GM12878 (cell line): ENCODE data around the gene ELMO3. TPM values are rescaled to one million over a fixed set of nuclear protein-coding genes. Genes with fewer than 3 reads are reported as not detected.

Experiments used
- BACH1 ChIP-seq: fragments of 450-650 bp; IDR thresholded peaks from 2 replicates; pipeline ENCODE4 v1.6.1; 2017; ENCODE audit warnings: mild to moderate bottlenecking, borderline replicate concordance
- CREM ChIP-seq: IDR thresholded peaks from 2 replicates; pipeline ENCODE4 v1.6.1; 2014; ENCODE audit warnings: antibody characterized with exemption, low read depth
- E2F8 ChIP-seq: fragments of 450-650 bp; IDR thresholded peaks from 2 replicates; pipeline ENCODE4 v1.6.1; 2018; ENCODE audit warnings: mild to moderate bottlenecking, low read depth, moderate library complexity; ENCODE audit not compliant: partially characterized antibody
- EP300 ChIP-seq, 2 experiments: fragments of 150-350 bp in 1 of 2; IDR thresholded peaks; 2 replicates each; pipeline ENCODE4 v1.6.1; 2011 to 2012; ENCODE audit warnings: low read depth in 2 of 2, low read length in 2 of 2, borderline replicate concordance in 1 of 2, improper control_type of control experiment in 1 of 2, inconsistent platforms in 1 of 2; ENCODE audit not compliant: control insufficient read depth in 1 of 2
- ESRRA ChIP-seq: IDR thresholded peaks from 2 replicates; pipeline ENCODE4 v1.6.1; 2012; ENCODE audit warnings: mild to moderate bottlenecking, low read length, improper control_type of control experiment
- FOS ChIP-seq: IDR thresholded peaks from 3 replicates; pipeline ENCODE4 v1.6.1; 2011; ENCODE audit warnings: borderline replicate concordance; ENCODE audit not compliant: insufficient read length; ENCODE audit errors: extremely low read depth
- FOXM1 ChIP-seq: IDR thresholded peaks from 2 replicates; pipeline ENCODE4 v1.6.1; 2012; ENCODE audit warnings: low read depth, mild to moderate bottlenecking, inconsistent platforms, low read length, moderate library complexity
- GABPA ChIP-seq: IDR thresholded peaks from 2 replicates; pipeline ENCODE4 v1.6.1; 2014; ENCODE audit warnings: antibody characterized with exemption, low read depth, mild to moderate bottlenecking, inconsistent platforms
- HCFC1 ChIP-seq: fragments of 150-350 bp; IDR thresholded peaks from 2 replicates; pipeline ENCODE4 v1.6.1; 2014; ENCODE audit warnings: low read length
- MYB ChIP-seq: fragments of 150-350 bp; IDR thresholded peaks from 2 replicates; pipeline ENCODE4 v1.6.1; 2014; ENCODE audit warnings: mild to moderate bottlenecking, low read depth, low read length, borderline replicate concordance
- NR2C2 ChIP-seq: IDR thresholded peaks from 2 replicates; pipeline ENCODE4 v1.6.1; 2011; ENCODE audit warnings: borderline replicate concordance, low read depth; ENCODE audit not compliant: control insufficient read depth, insufficient read length
- PRDM15 ChIP-seq: fragments of 450-650 bp; formaldehyde crosslinking; IDR thresholded peaks from 2 replicates; pipeline ENCODE4 v1.4.0; 2020; ENCODE audit warnings: mild to moderate bottlenecking, moderate library complexity
- SIN3A ChIP-seq: IDR thresholded peaks from 2 replicates; pipeline ENCODE4 v1.6.1; 2012; ENCODE audit warnings: low read depth, low read length, improper control_type of control experiment
- SRF ChIP-seq, 2 experiments: IDR thresholded peaks; 2 replicates each; pipeline ENCODE4 v1.6.1; 2011; ENCODE audit warnings: low read depth in 2 of 2, low read length in 2 of 2, mild to moderate bottlenecking in 1 of 2, moderate library complexity in 1 of 2
- TARDBP ChIP-seq: IDR thresholded peaks from 2 replicates; pipeline ENCODE4 v1.6.1; 2016; ENCODE audit warnings: borderline replicate concordance
- TCF3 ChIP-seq: IDR thresholded peaks from 2 replicates; pipeline ENCODE4 v1.6.1; 2012; ENCODE audit warnings: low read depth, mild to moderate bottlenecking, low read length, borderline replicate concordance; ENCODE audit not compliant: insufficient read depth
- WRNIP1 ChIP-seq: IDR thresholded peaks from 2 replicates; pipeline ENCODE4 v1.6.1; 2011; ENCODE audit warnings: low read depth, low read length, improper control_type of control experiment, borderline replicate concordance
- YBX1 ChIP-seq: fragments of 450-650 bp; IDR thresholded peaks from 2 replicates; pipeline ENCODE4 v1.6.1; 2016; ENCODE audit warnings: antibody characterized with exemption
- YY1 ChIP-seq: IDR thresholded peaks from 2 replicates; pipeline ENCODE4 v1.6.1; 2011; ENCODE audit warnings: low read depth, mild to moderate bottlenecking, low read length
- ZNF24 ChIP-seq: fragments of 450-650 bp; IDR thresholded peaks from 2 replicates; pipeline ENCODE4 v1.6.1; 2017; ENCODE audit warnings: antibody characterized with exemption, mild to moderate bottlenecking
- polyA plus RNA-seq, 11 experiments: library from polyadenylated mRNA; depleted of rRNA in 4 of 11; unstranded in 6 of 11; stranded (reverse) in 5 of 11; fragments of >200 nt; fragmentation: Nextera tagmentation in 4 of 11; fragmentation: Illumina TruSeq in 1 of 11; extraction: Ambion mirVana in 4 of 11; extraction: Trizol in 1 of 11; gene quantifications; 1 replicate in 1 of 11; 2 replicates in 10 of 11; pipeline versions ENCODE4 v1.2.1 to v1.2.3, GENCODE V29; 2011 to 2016; ENCODE audit warnings: inconsistent platforms in 2 of 11, missing spikeins in 2 of 11, low read depth in 1 of 11
- total RNA-seq, 4 experiments: library from RNA; depleted of rRNA in 3 of 4; stranded (reverse); fragments of >200 nt in 3 of 4; fragmentation: Illumina TruSeq in 1 of 4; extraction: Trizol in 1 of 4; gene quantifications; 2 replicates each; pipeline versions ENCODE4 v1.2.1 to v1.2.3, GENCODE V29; 2013 to 2021
- TF ChIP-seq, protein P1 (sequence below), 3 experiments: IDR thresholded peaks in 2 of 3; conservative IDR thresholded peaks in 1 of 3; 2 replicates each; pipeline ENCODE4 v1.5.1; 2011; ENCODE audit warnings: low read depth in 3 of 3, low read length in 3 of 3, mild to moderate bottlenecking in 3 of 3, control low read depth in 2 of 3, moderate library complexity in 2 of 3, inconsistent platforms in 1 of 3, mixed read lengths in 1 of 3; ENCODE audit not compliant: control insufficient read depth in 2 of 3, insufficient read depth in 1 of 3; ENCODE audit errors: extremely low read depth in 1 of 3

The ELMO3 gene
- total and polyA plus RNA-seq, 10 of the 15 experiments (the other 5 are each of a cell fraction or from before 2014, with no cell fraction given): 0.05 to 4.7 (median 0.96) TPM; not detected in 1

- TF ChIP-seq, protein P1, sequence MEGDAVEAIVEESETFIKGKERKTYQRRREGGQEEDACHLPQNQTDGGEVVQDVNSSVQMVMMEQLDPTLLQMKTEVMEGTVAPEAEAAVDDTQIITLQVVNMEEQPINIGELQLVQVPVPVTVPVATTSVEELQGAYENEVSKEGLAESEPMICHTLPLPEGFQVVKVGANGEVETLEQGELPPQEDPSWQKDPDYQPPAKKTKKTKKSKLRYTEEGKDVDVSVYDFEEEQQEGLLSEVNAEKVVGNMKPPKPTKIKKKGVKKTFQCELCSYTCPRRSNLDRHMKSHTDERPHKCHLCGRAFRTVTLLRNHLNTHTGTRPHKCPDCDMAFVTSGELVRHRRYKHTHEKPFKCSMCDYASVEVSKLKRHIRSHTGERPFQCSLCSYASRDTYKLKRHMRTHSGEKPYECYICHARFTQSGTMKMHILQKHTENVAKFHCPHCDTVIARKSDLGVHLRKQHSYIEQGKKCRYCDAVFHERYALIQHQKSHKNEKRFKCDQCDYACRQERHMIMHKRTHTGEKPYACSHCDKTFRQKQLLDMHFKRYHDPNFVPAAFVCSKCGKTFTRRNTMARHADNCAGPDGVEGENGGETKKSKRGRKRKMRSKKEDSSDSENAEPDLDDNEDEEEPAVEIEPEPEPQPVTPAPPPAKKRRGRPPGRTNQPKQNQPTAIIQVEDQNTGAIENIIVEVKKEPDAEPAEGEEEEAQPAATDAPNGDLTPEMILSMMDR (IDR thresholded peaks at IDR 0.05 in 2 of 3, conservative IDR thresholded peaks at IDR 0.05 in 1 of 3; ENCODE audit: control insufficient read depth in 2 of 3, extremely low read depth in 1 of 3, insufficient read depth in 1 of 3, low read depth in 3 of 3, low read length in 3 of 3): no peak
- TF ChIP-seq FOS: no peak
- TF ChIP-seq TARDBP: no peak
- TF ChIP-seq ZNF24: no peak
- no peak; the same call in none of the 2 replicates for TF ChIP-seq BACH1
- no peak for TF ChIP-seq ESRRA
- no peak for TF ChIP-seq NR2C2
- TF ChIP-seq SRF (IDR thresholded peaks at IDR 0.05; ENCODE audit: low read depth in 2 of 2, low read length in 2 of 2): no peak
- TF ChIP-seq YY1: no peak
- no peak for TF ChIP-seq WRNIP1
- TF ChIP-seq SIN3A: no peak
- no peak for TF ChIP-seq TCF3
- no peak for TF ChIP-seq CREM
- no peak for TF ChIP-seq EP300 (IDR thresholded peaks at IDR 0.05; ENCODE audit: borderline replicate concordance in 1 of 2, control insufficient read depth in 1 of 2, low read depth in 2 of 2, low read length in 2 of 2)
- TF ChIP-seq PRDM15 (CRISPR knock-in tag): no peak
- TF ChIP-seq E2F8: no peak
- TF ChIP-seq YBX1: no peak
- TF ChIP-seq FOXM1: no peak
- TF ChIP-seq GABPA: no peak
- TF ChIP-seq MYB: no peak
- no peak for TF ChIP-seq HCFC1
Observed at GRCh38 chr16:67158637-67159600, 40.0 kb upstream of the ELMO3 start (continued).
